ENCODE data around the gene LRRC59. TPM values are rescaled to one million over a fixed set of nuclear protein-coding genes. Genes with fewer than 3 reads are reported as not detected.

The LRRC59 gene
- total and polyA plus RNA-seq, 2 of the 13 experiments (the other 11 are each of a cell fraction or from before 2014, with no cell fraction given) = 87.3 to 222 TPM

- peak; percentile 12 for TF ChIP-seq IKZF4 (CRISPR knock-in tag; IDR thresholded peaks at IDR 0.05; ENCODE audit: borderline replicate concordance, low read depth, not compliant biosample characterization)
- TF ChIP-seq RORA (CRISPR knock-in tag; IDR thresholded peaks at IDR 0.05) = no peak
- no peak for TF ChIP-seq ZNF446 (CRISPR knock-in tag; IDR thresholded peaks at IDR 0.05)
- peak; percentile 34; the same call in 1 of the 2 replicates for TF ChIP-seq HNF1B (CRISPR knock-in tag; IDR thresholded peaks at IDR 0.05)
- TF ChIP-seq SP5 (CRISPR knock-in tag; IDR thresholded peaks at IDR 0.05; ENCODE audit: borderline replicate concordance, low read depth) = peak; percentile 30; the same call in 1 of the 2 replicates
- TF ChIP-seq TEAD3 (CRISPR knock-in tag; optimal IDR thresholded peaks at IDR 0.05; ENCODE audit: borderline replicate concordance) = peak; percentile 17
- TF ChIP-seq ZNF784 (CRISPR knock-in tag; IDR thresholded peaks at IDR 0.05; ENCODE audit: borderline replicate concordance) = peak; percentile 14; the same call in 1 of the 2 replicates
- no peak for TF ChIP-seq ISX (CRISPR knock-in tag; conservative IDR thresholded peaks at IDR 0.05)
- TF ChIP-seq WIZ (CRISPR knock-in tag; IDR thresholded peaks at IDR 0.05) = no peak
- TF ChIP-seq ZNF83 (CRISPR knock-in tag; IDR thresholded peaks at IDR 0.05; ENCODE audit: borderline replicate concordance) = no peak
- no peak for TF ChIP-seq CCDC6 (CRISPR knock-in tag; IDR thresholded peaks at IDR 0.05)
- no peak for TF ChIP-seq NFATC3 (CRISPR knock-in tag; IDR thresholded peaks at IDR 0.05)
- peak; percentile 77; the same call in 1 of the 2 replicates for TF ChIP-seq ZSCAN21 (CRISPR knock-in tag; IDR thresholded peaks at IDR 0.05; ENCODE audit: borderline replicate concordance)
- no peak for TF ChIP-seq ZBTB39 (CRISPR knock-in tag; IDR thresholded peaks at IDR 0.05)
- TF ChIP-seq XRCC5 (optimal IDR thresholded peaks at IDR 0.05; ENCODE audit: low read length) = peak; percentile 51
- peak; percentile 71 for TF ChIP-seq ZNF639 (CRISPR knock-in tag; conservative IDR thresholded peaks at IDR 0.05)
- TF ChIP-seq DNMT3B (CRISPR knock-in tag; conservative IDR thresholded peaks at IDR 0.05) = no peak
- TF ChIP-seq ZNF441 (CRISPR knock-in tag; IDR thresholded peaks at IDR 0.05; ENCODE audit: borderline replicate concordance) = no peak
- TF ChIP-seq REL (CRISPR knock-in tag; conservative IDR thresholded peaks at IDR 0.05) = no peak
- peak; percentile 33; the same call in 1 of the 2 replicates for TF ChIP-seq CEBPG (CRISPR knock-in tag; IDR thresholded peaks at IDR 0.05)
- no peak for TF ChIP-seq ZFP62 (CRISPR knock-in tag; IDR thresholded peaks at IDR 0.05)
- TF ChIP-seq KLF11 (CRISPR knock-in tag; IDR thresholded peaks at IDR 0.05) = peak; percentile 41; the same call in 1 of the 2 replicates
- no peak for TF ChIP-seq ZNF616 (CRISPR knock-in tag; IDR thresholded peaks at IDR 0.05; ENCODE audit: low read depth)
- peak; percentile 67 for TF ChIP-seq ZNF747 (CRISPR knock-in tag; IDR thresholded peaks at IDR 0.05; ENCODE audit: borderline replicate concordance)
- no peak for TF ChIP-seq ISL2 (CRISPR knock-in tag; IDR thresholded peaks at IDR 0.05)
These were observed 29.8 kb upstream of the LRRC59 start (continued) for GRCh38 chr17:50426814-50427787.

All from HepG2 (cell line).